Occipital lobe (tissue), 2 donors: ENCODE measurements around the gene IL24. TPM values are rescaled to one million over a fixed set of nuclear protein-coding genes. Genes with fewer than 3 reads are reported as not detected.

Source experiments
- DNase-seq: peaks from one replicate; lab custom pipeline; 2025; lab: John Stamatoyannopoulos, UW
- total RNA-seq: library from RNA; depleted of rRNA; stranded (reverse); fragments of >200 nt; gene quantifications from one replicate; pipeline ENCODE4 v1.2.3, GENCODE V29; 2014

Gene IL24
- total RNA-seq, 1 donor from 2014 or later: not detected

DNA sequence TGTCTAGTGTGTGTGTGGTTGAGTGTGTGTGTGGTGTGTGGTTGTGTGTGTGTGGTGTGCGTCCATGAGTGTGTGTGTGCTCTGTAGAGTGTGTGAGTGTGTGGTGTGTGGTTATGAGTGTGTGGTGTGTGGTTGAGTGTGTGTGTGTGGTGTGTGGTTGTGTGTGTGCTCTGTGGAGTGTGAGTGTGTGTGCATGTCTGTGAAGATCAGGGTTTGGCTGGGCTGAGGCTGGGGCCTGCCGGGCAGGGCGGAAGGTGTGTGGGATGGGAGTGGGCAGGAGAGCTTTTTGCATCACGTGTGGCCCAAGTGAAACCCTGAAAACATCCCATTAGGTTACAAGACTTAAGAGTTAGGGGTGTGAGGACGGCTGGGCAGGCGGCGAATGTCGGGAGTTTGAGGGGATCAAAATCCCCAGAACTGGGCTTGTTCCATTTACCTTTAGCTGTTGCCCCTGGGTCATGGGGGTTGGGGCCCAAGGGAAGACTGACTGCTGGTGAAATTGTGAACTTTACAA lies 27.4 kb downstream of the IL24 start:
- DNase-seq: no peak

DNA sequence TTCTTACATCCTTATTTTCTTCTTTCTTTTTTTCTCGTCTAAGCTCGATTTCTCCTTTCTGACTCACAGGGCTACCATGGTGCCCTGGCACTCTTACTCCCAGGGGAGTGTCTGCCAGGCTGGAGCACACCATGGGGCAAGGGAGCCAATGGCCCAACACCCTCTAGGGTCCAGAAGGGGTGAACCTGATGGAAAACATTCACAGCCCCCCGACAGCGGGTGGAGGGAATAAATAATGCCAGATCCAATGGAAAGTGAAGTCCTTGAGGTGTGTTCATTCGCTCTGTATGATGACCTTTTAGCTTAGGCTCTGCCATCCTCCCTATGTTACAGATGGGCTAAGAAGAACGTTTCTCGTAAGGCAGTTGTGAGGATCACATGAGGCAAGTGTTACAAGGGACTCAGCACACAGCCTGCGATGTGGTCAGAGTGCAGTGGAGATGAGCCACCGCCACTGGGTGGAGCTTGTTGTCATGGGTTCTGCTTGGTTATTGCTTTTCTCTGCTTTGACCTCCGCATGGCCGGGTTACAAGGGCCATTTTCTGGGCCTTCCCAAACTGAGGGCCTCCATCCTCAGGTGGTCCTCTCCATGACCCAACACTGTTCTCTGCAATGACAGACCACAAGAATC lies 28.0 kb downstream of the IL24 start:
- no peak for DNase-seq

DNA sequence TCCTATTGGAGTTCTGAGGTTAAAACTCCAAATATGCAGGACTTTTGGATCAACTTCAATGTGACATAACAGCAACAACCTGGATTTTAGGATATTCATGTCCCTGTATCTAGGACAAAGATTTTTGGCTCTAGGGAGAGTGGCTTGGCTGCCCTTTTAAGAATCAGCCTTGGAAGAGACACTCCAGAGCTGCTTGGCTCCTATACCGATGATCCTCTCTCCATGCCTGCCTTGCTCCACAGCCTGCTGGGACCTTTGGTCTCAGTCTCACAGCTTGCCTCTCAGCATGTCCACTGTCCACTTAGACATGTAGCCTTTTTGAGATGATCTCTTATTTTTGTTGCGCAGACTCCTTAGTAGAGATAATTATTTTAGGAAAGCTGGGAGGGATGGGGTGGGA lies 29.0 kb downstream of the IL24 start:
- no peak for DNase-seq

DNA sequence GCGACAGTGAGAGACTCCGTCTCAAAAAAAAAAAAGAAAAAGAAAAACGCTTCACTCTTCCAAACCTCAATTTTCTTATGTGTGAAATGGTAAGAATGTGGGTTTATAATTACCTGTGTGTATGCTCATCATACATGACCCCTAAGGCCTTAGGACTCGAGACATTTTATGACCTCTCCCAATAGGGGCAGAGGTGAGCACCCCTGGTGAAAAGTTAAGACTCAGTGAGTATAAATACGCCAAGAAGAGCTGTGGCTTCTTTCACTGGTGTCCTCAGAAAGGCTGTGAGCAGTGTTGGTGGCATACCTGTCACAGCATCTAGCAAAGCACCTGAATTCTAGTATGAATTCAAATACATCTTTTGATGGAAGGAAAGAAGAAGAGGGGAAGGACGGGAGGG lies 32.3 kb downstream of the IL24 start:
- DNase-seq: no peak

DNA sequence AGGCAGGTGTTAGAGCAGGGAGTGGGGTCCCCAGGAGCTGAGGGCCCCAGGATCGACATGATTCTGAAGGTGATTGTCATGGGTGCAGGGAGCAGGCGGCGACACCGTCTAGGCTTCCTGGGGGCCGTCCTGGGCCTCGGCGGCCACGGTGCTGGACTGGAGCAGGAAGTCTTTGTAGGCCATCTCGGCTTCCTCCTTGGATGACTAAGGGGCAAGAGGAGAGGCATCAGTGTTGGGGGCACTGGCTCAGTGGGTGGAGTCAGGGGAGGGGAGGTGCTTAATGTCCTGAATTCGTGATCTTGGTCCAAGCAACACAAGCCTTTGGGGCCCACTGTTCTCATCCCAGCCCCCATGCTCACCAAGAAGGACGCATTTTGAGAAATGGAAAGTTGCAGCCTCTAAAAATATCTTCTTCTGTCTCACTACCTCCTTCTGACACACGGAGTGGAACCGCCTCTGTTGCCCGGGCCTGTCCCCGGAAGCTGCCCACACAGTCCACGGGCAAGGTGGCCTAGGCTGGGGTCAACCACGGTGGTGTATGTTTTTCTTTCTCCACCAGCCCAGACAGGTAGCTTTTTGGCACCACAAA lies 33.1 kb downstream of the IL24 start:
- DNase-seq: no peak

DNA sequence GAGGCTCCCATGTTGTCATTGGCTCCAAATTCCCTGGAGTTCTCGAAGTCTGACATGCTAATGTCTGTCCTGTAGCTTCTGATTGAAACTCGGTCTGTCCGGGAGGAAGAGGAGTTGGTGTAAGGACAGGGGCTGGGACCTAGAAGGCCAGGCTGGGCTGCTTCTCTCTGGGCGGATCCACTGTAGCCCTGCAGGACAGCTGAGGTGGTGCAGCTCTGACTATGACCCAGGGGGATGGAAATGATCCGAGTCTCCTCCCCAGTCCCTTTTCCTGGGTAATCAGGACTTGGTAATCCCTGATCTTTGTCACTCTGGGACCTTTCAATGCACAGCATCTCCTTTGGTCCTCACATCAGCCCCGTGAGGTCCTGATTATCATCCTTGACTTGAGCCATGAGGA lies 34.5 kb downstream of the IL24 start:
- no peak for DNase-seq

DNA sequence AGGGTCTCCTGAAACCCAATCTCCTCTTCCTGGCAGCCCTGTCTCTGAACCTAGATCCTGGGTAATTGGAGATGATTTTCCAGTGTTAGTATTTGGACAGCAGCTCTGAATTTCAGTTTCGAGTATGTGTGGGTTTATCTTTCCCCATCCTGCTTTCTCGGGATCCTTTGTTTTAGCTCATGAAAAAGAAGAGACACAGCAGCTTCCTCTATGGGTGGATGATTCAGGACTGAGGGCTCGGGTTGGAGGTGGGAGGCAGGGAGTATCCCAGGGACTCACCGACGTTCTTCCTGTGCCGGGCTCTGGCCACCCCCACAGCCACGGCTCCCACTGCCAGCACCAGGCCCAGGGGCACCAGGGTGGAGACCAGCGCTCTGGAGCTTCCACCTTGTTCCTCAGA lies 34.9 kb downstream of the IL24 start:
- DNase-seq: no peak

DNA sequence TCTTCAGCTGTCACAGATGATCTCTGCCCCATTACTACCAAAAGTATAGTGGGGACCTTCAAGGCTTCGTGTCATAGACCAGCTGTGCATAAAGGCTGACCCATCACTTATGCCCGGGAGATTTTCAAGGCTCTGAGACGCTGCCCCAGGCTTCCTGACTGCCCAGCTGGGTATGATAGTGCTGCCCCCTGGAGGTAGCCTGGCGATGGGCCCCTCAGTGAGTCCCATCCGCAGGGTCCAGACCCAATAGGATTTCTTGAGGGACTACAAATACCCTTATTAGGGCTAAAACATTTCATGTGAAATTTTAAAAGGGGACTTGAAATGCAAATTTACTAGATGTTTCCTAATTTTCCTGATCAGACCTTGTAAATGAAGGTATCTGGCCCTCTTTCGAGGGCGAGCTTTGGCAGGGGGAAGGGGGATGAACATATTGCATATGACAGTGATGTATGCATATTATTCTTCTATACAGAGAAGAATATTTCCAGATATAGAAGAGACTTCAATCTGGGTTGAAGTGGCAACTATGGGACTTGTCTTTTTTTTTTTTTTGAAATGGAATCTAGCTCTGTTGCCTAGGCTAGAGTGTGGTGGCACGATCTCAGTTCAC lies 36.2 kb downstream of the IL24 start:
- DNase-seq: no peak

DNA sequence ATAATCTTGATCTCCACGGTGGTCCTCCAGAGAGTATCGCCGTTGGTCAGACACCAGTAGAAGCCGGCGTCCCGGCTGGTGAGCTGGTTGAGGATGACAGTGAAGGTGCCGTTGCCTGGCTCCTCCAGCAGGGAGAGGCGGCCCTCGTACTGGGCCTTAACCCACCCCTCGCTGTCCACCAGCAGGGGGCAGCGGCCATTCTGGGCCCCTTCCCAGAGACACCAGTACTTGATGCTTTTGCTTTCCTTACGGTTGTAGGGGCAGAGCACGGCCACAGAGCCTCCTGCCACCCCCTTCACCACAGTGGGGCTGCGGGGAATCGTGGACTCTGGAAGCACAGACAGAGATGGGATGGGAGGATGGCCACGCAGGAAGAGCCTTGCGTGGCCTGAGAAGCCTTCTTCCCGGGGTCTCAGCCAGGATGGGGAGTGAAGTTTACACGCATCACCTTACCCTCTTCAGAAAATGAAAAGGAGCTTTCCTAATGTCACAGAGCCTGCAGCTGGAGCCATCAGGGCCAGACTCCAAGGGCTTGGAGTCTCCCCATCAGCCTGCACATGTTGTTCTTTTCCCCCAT lies 38.3 kb downstream of the IL24 start:
- DNase-seq: no peak

DNA sequence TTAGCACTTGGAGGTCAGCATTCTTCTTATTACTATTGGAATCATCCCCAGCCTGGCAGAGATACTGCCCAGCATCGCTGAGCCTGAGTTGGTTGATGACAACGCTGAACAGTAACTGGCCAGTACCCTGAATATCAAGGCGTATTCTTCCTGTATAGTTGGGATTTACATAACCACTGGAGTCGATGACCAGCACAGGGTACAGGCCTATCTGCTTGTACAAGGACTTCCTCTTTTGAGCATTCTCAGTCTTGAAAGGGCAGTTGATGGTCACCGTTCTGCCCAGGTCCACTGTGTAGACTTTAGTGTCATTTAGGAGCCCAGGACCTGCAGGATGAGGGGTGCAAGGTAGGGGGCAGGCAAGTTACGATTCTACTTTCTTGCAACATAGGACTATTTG lies 40.2 kb downstream of the IL24 start:
- no peak for DNase-seq

DNA sequence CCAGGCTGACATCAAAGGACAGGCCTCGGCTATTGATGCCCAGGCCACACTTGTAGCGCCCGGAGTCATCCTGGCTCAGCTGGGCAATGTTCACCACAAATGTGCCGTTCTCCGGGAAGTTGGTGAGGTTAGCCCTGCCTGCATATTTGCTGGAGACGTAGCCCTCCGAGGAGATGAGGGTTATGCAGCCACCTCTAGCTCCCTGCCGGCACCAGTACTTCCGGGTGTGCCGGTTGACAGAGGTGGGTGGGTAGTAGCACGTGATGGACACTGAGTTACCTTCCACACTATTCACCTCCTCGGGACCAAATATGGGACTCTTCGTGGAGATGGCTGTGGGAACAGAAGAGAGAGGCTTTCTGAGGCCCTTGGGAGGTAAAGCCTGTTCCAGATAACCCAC lies 41.9 kb downstream of the IL24 start:
- no peak for DNase-seq

DNA sequence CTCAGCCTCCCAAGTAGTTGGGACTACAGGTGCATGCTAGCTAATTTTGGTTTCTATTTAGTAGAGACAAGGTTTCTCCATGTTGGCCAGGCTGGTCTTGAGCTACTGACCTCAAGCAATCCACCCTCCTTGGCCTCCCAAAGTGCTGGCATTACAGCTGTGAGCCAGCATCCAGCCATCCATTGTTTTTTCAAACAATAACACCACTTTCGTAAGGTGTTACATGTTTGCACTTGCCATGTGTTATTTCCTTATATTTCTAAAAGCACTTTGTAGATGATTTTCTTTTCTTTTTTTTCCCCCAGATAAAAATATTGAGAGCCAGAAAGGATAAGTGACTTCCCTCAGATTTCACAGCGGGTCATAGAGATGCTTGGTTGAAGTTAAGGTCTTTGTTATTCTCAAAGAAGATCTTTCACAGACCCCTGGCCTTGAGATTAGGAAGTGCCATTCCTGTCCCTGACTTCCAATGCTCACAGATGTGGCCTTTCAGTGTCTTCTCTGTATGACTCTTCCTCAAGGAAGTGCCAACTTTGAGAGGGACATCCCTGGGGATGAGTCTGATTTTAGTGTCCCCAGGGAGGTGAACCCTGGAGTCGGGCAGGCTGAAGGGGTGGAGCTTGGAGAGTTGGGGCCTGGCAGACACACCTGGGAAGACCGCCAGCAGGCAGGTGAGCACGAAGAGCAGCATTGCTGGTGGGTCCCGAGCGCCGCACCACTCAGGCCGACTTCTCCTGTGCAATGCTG lies 42.8 kb downstream of the IL24 start:
- no peak for DNase-seq

DNA sequence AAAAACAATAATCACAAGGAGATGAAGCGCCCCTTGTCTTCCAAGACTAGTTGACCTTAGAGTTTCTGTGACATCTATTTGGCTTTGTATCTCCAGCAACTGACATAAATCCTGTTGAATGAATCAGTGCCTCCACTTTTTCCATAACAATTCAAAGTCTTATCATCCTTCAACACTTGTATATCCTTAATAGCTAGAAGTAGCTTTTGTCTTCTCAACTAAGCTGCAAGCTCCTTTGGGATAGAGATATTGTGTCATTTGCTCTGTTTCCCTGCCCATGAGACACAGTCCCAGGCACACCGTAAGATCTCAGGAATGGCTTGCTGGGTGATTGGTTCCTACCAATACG lies 43.3 kb downstream of the IL24 start:
- DNase-seq: no peak

DNA sequence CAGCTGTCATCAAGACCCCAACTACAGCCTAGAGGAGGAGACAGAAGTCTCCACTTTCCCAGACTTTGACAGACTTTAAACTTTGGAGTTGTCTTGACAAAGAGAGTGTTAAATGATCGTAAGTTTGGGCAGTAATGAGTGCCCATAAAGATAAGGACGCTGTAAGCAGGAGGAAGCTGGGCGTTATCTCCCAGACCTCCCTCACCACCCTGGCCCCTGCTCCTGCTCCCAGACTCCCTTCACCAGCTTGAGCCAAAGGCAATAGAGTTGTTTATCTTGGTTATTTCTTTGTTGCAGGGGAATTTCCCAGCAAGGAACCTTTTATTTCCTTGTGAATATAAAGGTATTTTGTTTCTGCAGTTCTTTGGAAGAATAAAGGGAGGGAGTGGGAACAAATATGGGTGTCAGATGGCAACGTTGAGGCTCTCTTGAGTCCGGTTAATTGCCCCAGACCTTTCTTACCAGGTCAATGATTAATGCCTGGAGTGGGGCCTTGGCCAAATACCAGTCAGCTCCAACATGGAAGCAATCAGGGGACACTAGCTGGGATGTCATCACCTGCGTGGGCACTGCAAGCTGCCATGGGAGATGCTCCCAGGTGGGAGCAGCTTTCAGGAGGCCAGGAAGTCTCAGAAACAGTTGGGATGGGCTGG lies 44.6 kb downstream of the IL24 start:
- DNase-seq: no peak

DNA sequence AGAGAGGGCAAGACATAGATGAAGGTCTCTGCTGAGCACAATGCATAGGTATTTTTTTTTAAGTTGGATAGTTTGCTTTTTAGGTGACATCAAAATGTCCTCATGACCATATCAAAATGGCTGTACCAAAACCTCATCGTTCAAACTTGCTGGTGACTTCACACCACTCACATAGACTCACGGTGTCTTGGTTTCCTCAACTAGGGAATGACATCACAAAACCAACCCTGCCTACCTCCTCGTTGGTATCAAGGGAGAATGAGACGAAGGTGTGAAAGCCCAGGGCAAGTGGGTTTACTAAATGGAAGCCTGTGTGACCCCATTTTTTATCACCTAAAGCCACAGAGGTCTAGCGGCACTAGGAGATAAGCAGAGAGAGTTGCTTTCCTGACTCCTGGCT lies 47.5 kb downstream of the IL24 start:
- no peak for DNase-seq

DNA sequence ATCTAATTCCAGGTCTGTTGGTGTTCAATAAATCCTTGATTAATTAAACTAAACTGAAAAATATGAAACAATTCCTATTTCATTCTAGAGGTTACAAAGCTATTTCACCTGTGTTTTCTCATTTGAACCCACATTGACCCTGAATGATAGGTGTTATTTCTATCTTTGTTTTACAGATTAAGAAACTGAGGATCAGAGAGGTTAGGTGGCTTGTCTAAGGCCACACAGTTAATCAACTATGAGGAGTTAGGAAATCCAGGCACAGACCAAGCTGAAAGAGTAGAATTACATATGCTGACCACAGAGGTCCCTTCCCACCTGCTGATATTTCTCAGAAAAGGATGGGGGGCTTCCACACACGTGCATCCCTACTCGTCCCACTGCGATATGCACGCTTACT lies 48.5 kb downstream of the IL24 start:
- no peak for DNase-seq

DNA sequence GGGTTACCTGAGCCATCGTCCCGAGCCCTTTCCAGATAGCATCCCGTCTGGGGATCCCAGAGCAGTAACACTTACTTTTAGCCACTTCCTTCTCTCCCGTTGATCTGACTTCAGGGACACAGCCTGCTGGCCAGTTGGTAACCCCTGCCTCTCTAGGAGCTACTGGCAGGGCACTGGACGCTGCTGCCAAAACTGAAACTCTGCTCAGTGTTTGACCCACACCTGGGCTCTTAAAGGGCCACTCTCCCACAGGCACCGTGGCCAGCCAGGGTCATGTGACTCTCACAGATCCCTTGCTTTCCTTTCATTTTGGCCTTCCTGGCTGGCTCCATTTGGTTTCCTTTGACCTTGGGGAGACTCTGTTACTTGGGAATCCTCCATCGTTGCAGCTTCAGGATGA lies 49.0 kb downstream of the IL24 start, which contains the start of gene PIGR:
Gene PIGR (minus strand): TSS at position 206 of the 400 bp plus-strand sequence. CDS start 5,935 bp downstream, outside the sequence.
- DNase-seq: no peak

DNA sequence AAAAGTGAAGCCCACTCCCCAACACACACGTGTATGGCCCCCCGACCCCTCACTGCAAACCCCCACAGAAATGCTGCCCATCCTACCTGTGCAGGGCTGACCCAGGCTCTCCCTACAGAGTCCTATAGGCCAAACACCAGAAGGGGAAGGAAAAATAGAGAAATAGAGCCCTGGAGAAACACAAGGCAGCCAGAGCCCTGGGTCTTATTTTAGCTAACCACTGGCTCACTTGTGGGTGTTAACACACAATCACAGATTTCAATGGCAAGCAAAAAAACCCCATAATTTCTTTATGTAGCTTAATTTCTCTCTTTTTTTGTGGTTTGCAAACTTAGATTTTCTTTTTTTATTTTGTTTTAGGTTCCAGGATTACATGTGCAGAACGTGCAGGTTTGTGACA lies 50.0 kb downstream of the IL24 start:
- DNase-seq: no peak

DNA sequence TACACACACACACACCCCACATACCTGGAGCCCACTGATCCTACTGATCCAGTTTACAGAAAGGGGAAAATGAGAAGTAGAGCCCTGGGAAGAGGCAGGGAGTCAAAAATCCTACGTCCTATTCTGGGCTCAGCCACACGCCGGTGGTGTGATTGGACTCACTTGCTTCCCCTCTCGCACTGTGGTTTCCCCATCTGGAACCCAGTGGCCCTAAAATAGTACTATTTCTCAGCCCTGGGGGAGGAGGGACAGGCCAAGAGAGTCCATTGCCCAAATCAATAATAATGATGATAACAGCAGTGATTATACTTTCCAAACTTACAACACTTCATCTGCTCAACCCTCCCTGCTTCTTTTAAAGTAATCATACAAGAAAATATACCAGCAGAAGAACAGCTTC lies 52.0 kb downstream of the IL24 start:
- DNase-seq: no peak

DNA sequence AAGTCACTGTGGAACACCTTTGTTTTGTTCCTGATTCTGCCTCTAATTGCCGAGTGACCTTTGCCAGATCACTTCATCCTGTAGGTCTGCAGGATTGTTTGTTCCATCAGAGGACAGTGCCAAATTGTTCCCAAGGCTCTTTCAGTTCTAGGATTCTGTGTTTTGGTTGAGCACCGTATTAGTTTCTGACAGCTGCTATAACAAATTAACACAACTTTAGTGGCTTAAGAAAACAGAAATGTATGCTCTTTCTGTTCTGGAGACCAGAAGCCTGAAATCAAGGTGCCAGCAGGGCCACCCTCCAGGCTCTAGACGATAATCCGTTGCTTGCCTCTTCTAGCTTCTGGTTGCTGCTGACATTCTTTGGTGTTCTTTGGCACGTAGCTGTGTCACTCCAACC lies 52.4 kb downstream of the IL24 start:
- DNase-seq: no peak

DNA sequence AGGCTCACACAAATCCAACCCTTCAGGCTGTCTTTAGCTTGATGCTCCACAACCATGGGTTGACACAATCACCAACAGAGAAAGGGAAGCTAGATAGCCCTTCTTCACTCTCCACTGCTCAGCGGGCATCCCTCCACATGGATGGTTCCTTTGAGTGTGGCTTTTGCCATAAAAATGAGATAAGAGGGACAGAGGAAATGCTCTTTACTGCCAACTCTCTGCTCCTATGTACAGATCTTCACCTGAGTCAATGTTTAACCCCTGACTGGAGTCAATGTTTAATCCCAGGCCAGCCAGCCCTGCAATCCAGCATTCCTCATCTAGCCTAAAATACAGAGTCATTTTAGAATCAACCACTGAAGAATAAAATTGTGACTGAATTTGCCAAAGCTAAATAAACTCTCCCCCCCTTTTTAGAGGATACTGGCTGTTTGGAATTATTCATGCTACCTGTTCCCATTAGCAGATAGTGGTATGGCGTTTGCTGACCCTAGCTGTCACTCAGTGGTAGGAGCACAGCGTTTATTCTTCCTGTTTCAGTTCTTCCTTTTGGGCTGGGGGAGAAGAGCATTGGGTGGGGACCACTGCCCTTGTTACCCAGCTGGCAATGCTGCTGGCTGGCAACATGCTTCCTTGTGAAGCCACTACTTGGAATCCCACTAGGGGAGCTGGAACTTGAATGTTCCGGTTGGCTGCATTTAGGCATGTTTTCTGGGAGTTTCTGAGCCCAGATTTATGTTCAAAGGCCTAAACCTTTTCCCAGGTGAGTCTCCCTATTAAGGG lies 54.3 kb downstream of the IL24 start:
- DNase-seq: no peak
